ENCODE results near the gene FAM110A. TPM values are rescaled to one million over a fixed set of nuclear protein-coding genes. Genes with fewer than 3 reads are reported as not detected.

The FAM110A gene
- total and polyA plus RNA-seq, 2 donors (not counting 3 experiments of a cell fraction or from before 2014, with no cell fraction given) = 4.6 to 5.4 TPM

DNA sequence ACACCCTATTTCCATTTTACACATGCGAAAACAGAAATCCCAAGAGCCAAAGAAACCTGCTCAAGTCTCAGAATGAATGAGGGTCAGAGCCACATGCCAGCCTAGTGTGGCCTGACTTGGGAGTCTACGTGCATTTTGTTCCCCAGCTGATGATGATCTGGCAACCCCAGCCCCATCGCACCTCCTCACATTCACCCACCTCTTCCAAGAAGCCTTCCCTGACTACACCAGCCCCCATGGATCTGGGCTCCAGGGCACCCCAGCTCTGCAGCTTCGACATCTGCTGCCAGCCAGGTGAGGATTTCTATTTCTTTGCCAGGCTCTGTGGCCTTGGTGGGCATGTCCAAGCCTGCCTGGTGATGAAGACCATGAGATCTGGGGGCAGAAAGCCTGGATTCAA lies 41.6 kb downstream of the FAM110A start:
- POLR2A ChIA-PET = no interaction called here
- FAIRE-seq = no peak
- dilution Hi-C loops (cut with MboI; ENCODE audit: extremely low pct_ligation_motif_present, low sequenced_read_pairs) = no loop called here

More for the DNA sequence above, 41.6 kb downstream of the FAM110A start:
- BruUV-seq (replicated peaks) = no TSS peak
- TF ChIP-seq POLR2AphosphoS5 (IDR thresholded peaks at IDR 0.05; ENCODE audit: insufficient read depth, low read depth, low read length) (no peak), POLR2A (IDR thresholded peaks at IDR 0.05; ENCODE audit: low read depth, low read length) (no peak), MYC (IDR thresholded peaks at IDR 0.05; ENCODE audit: low read depth, low read length) (no peak), JUN (IDR thresholded peaks at IDR 0.05; ENCODE audit: borderline replicate concordance, insufficient read depth, insufficient read length, low read depth) (no peak), GATA2 (IDR thresholded peaks at IDR 0.05; ENCODE audit: insufficient read depth, insufficient read length, low read depth, low read length) (no peak), FOS (IDR thresholded peaks at IDR 0.05; ENCODE audit: borderline replicate concordance, insufficient read depth, low read length) (no peak), EZH2 (IDR thresholded peaks at IDR 0.05; ENCODE audit: borderline replicate concordance, low read depth, low read length, severe bottlenecking) (no peak)
- TF ChIP-seq, protein P1, sequence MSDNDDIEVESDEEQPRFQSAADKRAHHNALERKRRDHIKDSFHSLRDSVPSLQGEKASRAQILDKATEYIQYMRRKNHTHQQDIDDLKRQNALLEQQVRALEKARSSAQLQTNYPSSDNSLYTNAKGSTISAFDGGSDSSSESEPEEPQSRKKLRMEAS (IDR thresholded peaks at IDR 0.05; ENCODE audit: insufficient read depth, insufficient read length) = no peak
- TF ChIP-seq, protein P2, sequence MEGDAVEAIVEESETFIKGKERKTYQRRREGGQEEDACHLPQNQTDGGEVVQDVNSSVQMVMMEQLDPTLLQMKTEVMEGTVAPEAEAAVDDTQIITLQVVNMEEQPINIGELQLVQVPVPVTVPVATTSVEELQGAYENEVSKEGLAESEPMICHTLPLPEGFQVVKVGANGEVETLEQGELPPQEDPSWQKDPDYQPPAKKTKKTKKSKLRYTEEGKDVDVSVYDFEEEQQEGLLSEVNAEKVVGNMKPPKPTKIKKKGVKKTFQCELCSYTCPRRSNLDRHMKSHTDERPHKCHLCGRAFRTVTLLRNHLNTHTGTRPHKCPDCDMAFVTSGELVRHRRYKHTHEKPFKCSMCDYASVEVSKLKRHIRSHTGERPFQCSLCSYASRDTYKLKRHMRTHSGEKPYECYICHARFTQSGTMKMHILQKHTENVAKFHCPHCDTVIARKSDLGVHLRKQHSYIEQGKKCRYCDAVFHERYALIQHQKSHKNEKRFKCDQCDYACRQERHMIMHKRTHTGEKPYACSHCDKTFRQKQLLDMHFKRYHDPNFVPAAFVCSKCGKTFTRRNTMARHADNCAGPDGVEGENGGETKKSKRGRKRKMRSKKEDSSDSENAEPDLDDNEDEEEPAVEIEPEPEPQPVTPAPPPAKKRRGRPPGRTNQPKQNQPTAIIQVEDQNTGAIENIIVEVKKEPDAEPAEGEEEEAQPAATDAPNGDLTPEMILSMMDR (IDR thresholded peaks at IDR 0.05; ENCODE audit: extremely low read depth in 1 of 2, insufficient read depth in 1 of 2, low read depth in 1 of 2, low read length in 2 of 2) = no peak
- Histone ChIP-seq H3K9me1 (replicated peaks; ENCODE audit: control insufficient read depth, extremely low read depth, insufficient read depth, low read length) (no peaks in the 10 kb centered on the region), H4K20me1 (replicated peaks; ENCODE audit: control insufficient read depth, extremely low read depth, insufficient read depth, low read length) (no peaks in the 10 kb centered on the region), H3K27me3 (ENCODE audit: control insufficient read depth in 2 of 2, insufficient read depth in 2 of 2, low read length in 2 of 2) (peaks cover 0 to 1% of the 10 kb centered on the region in 2 experiments), H3K9me3 (replicated peaks; ENCODE audit: control insufficient read depth, insufficient read depth, low read length) (no peaks in the 10 kb centered on the region), H3K4me1 (ENCODE audit: control insufficient read depth, extremely low read depth, insufficient read depth, low read length) (no peaks in the 10 kb centered on the region), H2AFZ (ENCODE audit: low read depth, low read length) (no peak overlapping the region), H3K79me2 (ENCODE audit: control insufficient read depth, insufficient read depth, low read length) (no peaks in the 10 kb centered on the region), H3K27ac (ENCODE audit: insufficient read depth, low read depth, low read length) (no peak overlapping the region), H3K9ac (replicated peaks; ENCODE audit: extremely low read depth, insufficient read depth, low read length) (no peak overlapping the region), H3K4me2 (ENCODE audit: insufficient read depth, low read length) (no peak overlapping the region), H3K4me3 (replicated peaks in 1 of 3; ENCODE audit: insufficient read depth in 1 of 3, low read depth in 1 of 3, low read length in 3 of 3) (no peak overlapping the region), H3K36me3 (ENCODE audit: control insufficient read depth in 2 of 2, extremely low read depth in 1 of 2, insufficient read depth in 2 of 2, low read length in 2 of 2) (no peaks in the 10 kb centered on the region)
- intact Hi-C loops (cut with micrococcal nuclease) = no loop called here
- DNase-seq (ENCODE audit: low read depth, low spot score) = no peak
- CTCF ChIA-PET = interaction anchor here (1.2 kb wide), 1 partner anchor 16 kb away, joined by 3 read pairs; no protein-coding TSS in a partner anchor
